ENCODE results near the gene RAB11FIP3.

- TF ChIP-seq POLR2AphosphoS5 (IDR thresholded peaks at IDR 0.05) (no peak), POLR2A (IDR thresholded peaks at IDR 0.05) (no peak), CTCF (IDR thresholded peaks at IDR 0.05) (no peak), EP300 (IDR thresholded peaks at IDR 0.05) (no peak)
These were observed 130.4 kb downstream of the RAB11FIP3 start for GRCh38 chr16:555528-556473.
